DOHH2 (cell line): Measurements from ENCODE around the gene GRK6.

ENCODE experiments used
- H3F3A ChIP-seq: fragments of 200-600 bp; sonication (generic), shearing (Covaris generic); 2 replicates; pipeline ENCODE4 v1.6.0; 2016; ENCODE audit warnings: antibody characterized with exemption, mild to moderate bottlenecking; ENCODE audit not compliant: control insufficient read depth, insufficient read depth
- H3K27ac ChIP-seq: fragments of 200-600 bp; sonication (generic); 2 replicates; pipeline ENCODE4 v1.5.1; 2014; ENCODE audit warnings: low read depth, mild to moderate bottlenecking, low read length, moderate library complexity
- H3K27me3 ChIP-seq: fragments of 200-600 bp; sonication (generic); 2 replicates; pipeline ENCODE4 v1.6.1; 2014; ENCODE audit warnings: mild to moderate bottlenecking, low read length, mixed read lengths; ENCODE audit not compliant: control insufficient read depth
- H3K36me3 ChIP-seq: fragments of 200-600 bp; sonication (generic); 2 replicates; pipeline ENCODE4 v1.6.1; 2014; ENCODE audit warnings: mild to moderate bottlenecking, low read length, moderate library complexity, mixed read lengths; ENCODE audit not compliant: control insufficient read depth
- H3K4me1 ChIP-seq: fragments of 200-600 bp; sonication (generic); 2 replicates; pipeline ENCODE4 v1.6.1; 2014; ENCODE audit warnings: mild to moderate bottlenecking, low read length, mixed read lengths; ENCODE audit not compliant: control insufficient read depth
- H3K4me2 ChIP-seq: fragments of 200-600 bp; sonication (generic); 2 replicates; pipeline ENCODE4 v1.6.0; 2014; ENCODE audit warnings: mild to moderate bottlenecking, low read length, moderate library complexity
- H3K4me3 ChIP-seq: fragments of 200-600 bp; sonication (generic); 2 replicates; pipeline ENCODE4 v1.5.1; 2014; ENCODE audit warnings: mild to moderate bottlenecking, low read length, mixed read lengths
- H3K79me2 ChIP-seq: fragments of 200-600 bp; sonication (generic); 2 replicates; pipeline ENCODE4 v1.6.1; 2014; ENCODE audit warnings: mild to moderate bottlenecking, low read length, mixed read lengths; ENCODE audit not compliant: control insufficient read depth
- H3K9me2 ChIP-seq: fragments of 200-600 bp; sonication (generic); replicated peaks from 2 replicates; pipeline ENCODE4 v1.6.1; 2014; ENCODE audit warnings: mild to moderate bottlenecking, low read length, mixed read lengths; ENCODE audit not compliant: control insufficient read depth
- H3K9me3 ChIP-seq: fragments of 200-600 bp; sonication (generic); 2 replicates; pipeline ENCODE4 v1.6.1; 2014; ENCODE audit warnings: antibody characterized with exemption, low read length, mixed read lengths; ENCODE audit not compliant: control insufficient read depth, insufficient read depth
- H4K20me1 ChIP-seq: fragments of 200-600 bp; sonication (generic); 2 replicates; pipeline ENCODE4 v1.6.0; 2014; ENCODE audit warnings: low read depth, mild to moderate bottlenecking, antibody characterized with exemption, low read length, moderate library complexity; ENCODE audit not compliant: control insufficient read depth, insufficient read depth
- CTCF ChIP-seq: fragments of 200-600 bp; sonication (generic); IDR thresholded peaks from one replicate; pipeline ENCODE4 v1.5.1; 2014; ENCODE audit warnings: antibody characterized with exemption, mild to moderate bottlenecking, low read depth, low read length; ENCODE audit not compliant: poor library complexity, severe bottlenecking
- EZH2phosphoT487 ChIP-seq: fragments of 200-600 bp; sonication (generic); IDR thresholded peaks from 2 replicates; pipeline ENCODE4 v1.6.1; 2017; ENCODE audit warnings: borderline replicate concordance, mild to moderate bottlenecking, antibody characterized with exemption, low read length, moderate library complexity, mixed read lengths

GRK6 gene

DNA sequence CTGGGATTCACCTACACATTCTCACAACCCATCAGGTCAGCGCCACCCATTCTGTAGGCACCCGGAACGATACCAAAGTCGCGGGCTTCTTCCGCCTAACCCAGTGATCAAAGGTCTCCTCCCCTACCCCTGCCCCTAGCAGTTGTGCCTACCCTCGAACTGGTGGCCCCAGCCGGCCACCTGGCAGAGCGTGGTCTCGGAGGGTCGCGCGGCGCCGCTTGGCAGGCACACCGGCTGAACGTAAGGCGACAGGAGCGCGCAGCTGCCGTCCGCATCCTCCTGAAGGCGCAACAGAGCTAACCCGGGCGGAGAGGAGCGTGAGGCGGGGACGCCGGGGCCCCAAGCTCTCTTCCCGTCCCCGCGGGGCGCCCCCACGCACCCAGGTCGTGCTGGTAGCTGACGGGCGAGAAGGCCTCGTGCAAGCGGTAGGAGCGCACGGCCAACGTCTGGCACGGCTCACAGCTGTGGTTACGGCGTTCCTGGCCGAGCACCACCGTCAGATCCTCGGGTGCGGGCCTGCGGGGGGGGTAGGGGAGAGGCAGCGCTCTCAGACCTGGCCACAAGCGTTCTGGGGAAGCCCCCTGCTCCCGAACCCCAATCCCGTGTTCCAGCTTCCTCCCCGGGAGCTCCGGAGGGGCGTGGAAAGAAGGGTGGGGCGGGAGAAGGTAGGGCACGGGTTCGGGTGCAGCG lies 23.2 kb upstream of the GRK6 start:
- peaks cover 3% of the 10 kb centered on the region for H3F3A ChIP-seq
- H3K27me3 ChIP-seq, result peaks cover 35% of the 10 kb centered on the region
- H3K4me1 ChIP-seq, result peaks cover 31% of the 10 kb centered on the region
- peak overlapping the region; percentile 78 for H3K4me2 ChIP-seq
- H3K9me2 ChIP-seq, result no peaks in the 10 kb centered on the region
- H3K9me3 ChIP-seq, result no peaks in the 10 kb centered on the region
- H3K36me3 ChIP-seq, result no peaks in the 10 kb centered on the region
- TF ChIP-seq CTCF (no peak), EZH2phosphoT487 (no peak)
- no peak overlapping the region for H3K27ac ChIP-seq
- H3K79me2 ChIP-seq, result no peaks in the 10 kb centered on the region
- H3K4me3 ChIP-seq, result peak overlapping the region; percentile 69
- H4K20me1 ChIP-seq, result no peaks in the 10 kb centered on the region

GRCh38 chr5:177403792-177404640 lies 22.5 kb upstream of the GRK6 start:
- Histone ChIP-seq H3K4me2 (peak overlapping the region; percentile 78), H3K27me3 (peaks cover 35% of the 10 kb centered on the region), H3K4me3 (peak overlapping the region; percentile 69), H3K9me2 (no peaks in the 10 kb centered on the region), H3K4me1 (peaks cover 31% of the 10 kb centered on the region), H4K20me1 (no peaks in the 10 kb centered on the region), H3F3A (peaks cover 3% of the 10 kb centered on the region), H3K9me3 (no peaks in the 10 kb centered on the region), H3K27ac (no peak overlapping the region), H3K36me3 (no peaks in the 10 kb centered on the region), H3K79me2 (no peaks in the 10 kb centered on the region)
- peak; percentile 67 for TF ChIP-seq CTCF
- no peak for TF ChIP-seq EZH2phosphoT487

DNA sequence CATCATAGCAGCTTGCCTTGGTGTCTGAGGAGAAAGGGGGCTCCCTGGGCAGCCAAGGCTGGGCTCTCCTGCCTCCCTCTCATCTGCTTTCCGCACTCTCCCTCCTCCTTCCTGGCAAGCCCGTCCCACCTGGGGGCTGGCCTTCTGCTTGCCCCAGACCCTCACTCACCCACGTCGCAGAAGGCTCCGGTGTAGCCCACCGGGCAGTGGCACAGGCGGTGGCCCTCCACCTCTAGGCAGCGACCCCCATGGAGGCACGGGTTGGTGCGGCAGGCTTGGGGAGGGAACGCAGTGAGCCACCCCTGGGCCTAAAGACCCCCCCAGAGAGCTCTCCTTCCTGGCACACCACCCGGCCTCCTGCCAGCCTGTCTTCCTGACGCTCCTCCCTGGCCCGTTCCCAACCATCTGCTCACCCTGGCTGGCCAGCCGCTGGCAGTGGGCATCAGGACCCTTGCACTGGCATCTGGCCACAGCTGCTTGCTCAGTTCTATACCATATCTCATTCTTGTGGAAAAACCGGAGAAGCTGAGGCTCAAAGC lies 21.8 kb upstream of the GRK6 start:
- no peaks in the 10 kb centered on the region for H4K20me1 ChIP-seq
- no peak overlapping the region for H3K27ac ChIP-seq
- no peaks in the 10 kb centered on the region for H3K36me3 ChIP-seq
- H3K4me2 ChIP-seq, result peak overlapping the region; percentile 78
- no peaks in the 10 kb centered on the region for H3K9me3 ChIP-seq
- peak overlapping the region; percentile 69 for H3K4me3 ChIP-seq
- H3F3A ChIP-seq, result peaks cover 3% of the 10 kb centered on the region
- no peaks in the 10 kb centered on the region for H3K79me2 ChIP-seq
- H3K9me2 ChIP-seq, result no peaks in the 10 kb centered on the region
- peaks cover 31% of the 10 kb centered on the region for H3K4me1 ChIP-seq
- no peak for TF ChIP-seq EZH2phosphoT487
- TF ChIP-seq CTCF, result no peak
- peaks cover 35% of the 10 kb centered on the region for H3K27me3 ChIP-seq
